WERI-Rb-1 (cell line): ENCODE data around the gene UTP14A.

ENCODE experiments used
- DNase-seq: peaks from one replicate; pipeline ENCODE4 v3.0.0-alpha.2; 2020
- H3K27ac ChIP-seq: fragments of 250-450 bp; sonication (Bioruptor Pico); 2 replicates; pipeline ENCODE4 v1.5.1; 2020; ENCODE audit warnings: mild to moderate bottlenecking, moderate library complexity
- H3K27me3 ChIP-seq: fragments of 250-450 bp; sonication (Bioruptor Pico); 2 replicates; pipeline ENCODE4 v1.5.1; 2021; ENCODE audit warnings: mild to moderate bottlenecking, low read depth, moderate library complexity; ENCODE audit not compliant: insufficient read depth, severe bottlenecking
- H3K36me3 ChIP-seq: fragments of 250-450 bp; sonication (Bioruptor Pico); 2 replicates; pipeline ENCODE4 v1.5.1; 2020; ENCODE audit warnings: mild to moderate bottlenecking, moderate library complexity
- H3K4me3 ChIP-seq: 2 replicates; pipeline ENCODE4 v1.5.1; 2011; ENCODE audit warnings: low read depth, mild to moderate bottlenecking, control low read depth, low read length
- H3K9me3 ChIP-seq: fragments of 250-450 bp; sonication (Bioruptor Pico); 2 replicates; pipeline ENCODE4 v1.5.1; 2021; ENCODE audit warnings: mild to moderate bottlenecking, moderate library complexity; ENCODE audit not compliant: severe bottlenecking
- CTCF ChIP-seq: IDR thresholded peaks from 2 replicates; pipeline ENCODE4 v1.5.1; 2011; ENCODE audit warnings: low read depth, mild to moderate bottlenecking, control low read depth, inconsistent platforms, low read length

UTP14A gene

GRCh38 chrX:129877401-129877800 is 28.6 kb upstream of the UTP14A start:
- DNase-seq, result no peak
- Histone ChIP-seq H3K27me3 (peaks cover 5% of the 10 kb centered on the region), H3K4me3 (no peak overlapping the region), H3K36me3 (no peaks in the 10 kb centered on the region), H3K27ac (peak overlapping the region; percentile 58), H3K9me3 (peaks cover 15% of the 10 kb centered on the region)
- no peak for TF ChIP-seq CTCF

- H3K27me3 ChIP-seq, result peaks cover 8% of the 10 kb centered on the region
- TF ChIP-seq CTCF, result no peak
- no peak overlapping the region for H3K4me3 ChIP-seq
- H3K27ac ChIP-seq, result no peak overlapping the region
- no peaks in the 10 kb centered on the region for H3K9me3 ChIP-seq
- H3K36me3 ChIP-seq, result no peaks in the 10 kb centered on the region
- no peak for DNase-seq
These were observed 5.9 kb upstream of the UTP14A start for GRCh38 chrX:129900054-129900453.

- no peaks in the 10 kb centered on the region for H3K9me3 ChIP-seq
- no peak overlapping the region for H3K27ac ChIP-seq
- no peak for TF ChIP-seq CTCF
- peaks cover 32% of the 10 kb centered on the region for H3K36me3 ChIP-seq
- no peak overlapping the region for H3K4me3 ChIP-seq
- DNase-seq, result no peak
- peaks cover 7% of the 10 kb centered on the region for H3K27me3 ChIP-seq
These were observed 2.7 kb downstream of the UTP14A start for GRCh38 chrX:129908636-129909035.

GRCh38 chrX:129925305-129926092 is 19.5 kb downstream of the UTP14A start:
- peak; percentile 67 for DNase-seq
- Histone ChIP-seq H3K9me3 (no peaks in the 10 kb centered on the region), H3K27ac (no peak overlapping the region), H3K4me3 (no peak overlapping the region), H3K27me3 (peaks cover 6% of the 10 kb centered on the region), H3K36me3 (peaks cover 23% of the 10 kb centered on the region)
- TF ChIP-seq CTCF, result peak; percentile 68

- Histone ChIP-seq H3K27ac (peak overlapping the region; percentile 55), H3K4me3 (peak overlapping the region; percentile 44), H3K27me3 (peaks cover 8% of the 10 kb centered on the region), H3K36me3 (peaks cover 13% of the 10 kb centered on the region), H3K9me3 (no peaks in the 10 kb centered on the region)
- no peak for TF ChIP-seq CTCF
- no peak for DNase-seq
These were observed 25.0 kb downstream of the UTP14A start for GRCh38 chrX:129930941-129931410.
